ENCODE measurements around the gene CDH8.
A peak's percentile ranks its signal among the peaks of the same experiment; 100 is the strongest.

The CDH8 gene

GRCh38 chr16:62034231-62035114 is 1.8 kb downstream of the CDH8 start:
- Histone ChIP-seq H3K36me3 (no peaks in the 10 kb centered on the region), H3K4me3 (no peak overlapping the region), H3K27me3 (no peaks in the 10 kb centered on the region), H3K4me2 (no peak overlapping the region), H3K4me1 (no peaks in the 10 kb centered on the region), H3K9me3 (replicated peaks in 1 of 11) (peaks cover 14 to 26% (median 21%) of the 10 kb centered on the region in 11 experiments), H4K20me1 (no peaks in the 10 kb centered on the region), H3K9ac (no peak overlapping the region), H3K27ac (no peak overlapping the region)
- TF ChIP-seq Cebpa-rat (IDR thresholded peaks at IDR 0.05), result no peak

DNA sequence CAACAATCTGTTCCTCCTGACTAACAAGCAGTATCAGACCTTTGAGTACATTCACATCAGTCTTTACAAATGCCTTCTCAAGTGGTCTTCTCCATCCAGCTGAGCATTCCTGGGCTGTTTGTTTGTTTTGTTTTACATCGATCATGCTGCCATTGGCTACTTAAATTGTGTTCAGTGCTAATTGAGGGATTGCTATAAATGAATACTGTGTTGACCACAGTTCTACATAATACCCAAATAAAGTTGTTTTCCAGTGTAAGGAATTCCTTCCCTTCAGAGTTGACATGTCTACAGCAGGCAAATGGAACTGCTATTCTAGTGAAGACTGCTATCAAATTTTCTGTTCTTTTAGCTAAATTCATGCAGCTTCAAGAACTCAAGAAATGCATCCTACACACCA is 3.2 kb downstream of the CDH8 start:
- H3K9me3 ChIP-seq (replicated peaks in 1 of 11), result peaks cover 14 to 26% (median 21%) of the 10 kb centered on the region in 11 experiments
- H3K36me3 ChIP-seq, result no peaks in the 10 kb centered on the region
- no peak overlapping the region for H3K27ac ChIP-seq
- no peaks in the 10 kb centered on the region for H4K20me1 ChIP-seq
- no peak overlapping the region for H3K9ac ChIP-seq
- no peak overlapping the region for H3K4me3 ChIP-seq
- H3K4me1 ChIP-seq, result no peaks in the 10 kb centered on the region
- no peaks in the 10 kb centered on the region for H3K27me3 ChIP-seq
- H3K4me2 ChIP-seq, result no peak overlapping the region
- no peak for TF ChIP-seq Cebpa-rat (IDR thresholded peaks at IDR 0.05)

- no peak overlapping the region for H3K4me2 ChIP-seq
- no peak overlapping the region for H3K27ac ChIP-seq
- H3K27me3 ChIP-seq, result no peaks in the 10 kb centered on the region
- H3K9me3 ChIP-seq (replicated peaks in 1 of 11), result peaks cover 1 to 7% (median 4%) of the 10 kb centered on the region in 11 experiments; a peak in 20 of 22 replicates
- H3K36me3 ChIP-seq, result no peaks in the 10 kb centered on the region
- H3K4me3 ChIP-seq, result no peak overlapping the region
- H3K4me1 ChIP-seq, result no peaks in the 10 kb centered on the region
- no peak overlapping the region for H3K9ac ChIP-seq
- TF ChIP-seq Cebpa-rat (IDR thresholded peaks at IDR 0.05), result no peak
- H4K20me1 ChIP-seq, result no peaks in the 10 kb centered on the region
These were observed 6.3 kb downstream of the CDH8 start for GRCh38 chr16:62029947-62030346.

- Histone ChIP-seq H3K27me3 (no peaks in the 10 kb centered on the region), H4K20me1 (no peaks in the 10 kb centered on the region), H3K36me3 (no peaks in the 10 kb centered on the region), H3K9ac (no peak overlapping the region), H3K4me3 (no peak overlapping the region), H3K4me2 (no peak overlapping the region), H3K27ac (no peak overlapping the region), H3K4me1 (no peaks in the 10 kb centered on the region), H3K9me3 (replicated peaks in 1 of 11) (no peaks in the 10 kb centered on the region)
- TF ChIP-seq Cebpa-rat (IDR thresholded peaks at IDR 0.05), result no peak
These were observed 13.6 kb downstream of the CDH8 start for GRCh38 chr16:62022688-62023087.

GRCh38 chr16:62021161-62021581 is 15.1 kb downstream of the CDH8 start:
- Histone ChIP-seq H3K4me2 (no peak overlapping the region), H3K36me3 (no peaks in the 10 kb centered on the region), H3K27ac (no peak overlapping the region), H4K20me1 (no peaks in the 10 kb centered on the region), H3K4me3 (no peak overlapping the region), H3K9me3 (replicated peaks in 1 of 11) (no peaks in the 10 kb centered on the region), H3K9ac (no peak overlapping the region), H3K27me3 (no peaks in the 10 kb centered on the region), H3K4me1 (no peaks in the 10 kb centered on the region)
- no peak for TF ChIP-seq Cebpa-rat (IDR thresholded peaks at IDR 0.05)

GRCh38 chr16:62020681-62021080 is 15.6 kb downstream of the CDH8 start:
- TF ChIP-seq Cebpa-rat (IDR thresholded peaks at IDR 0.05), result no peak

GRCh38 chr16:62019851-62020250 is 16.4 kb downstream of the CDH8 start:
- TF ChIP-seq Cebpa-rat (IDR thresholded peaks at IDR 0.05), result no peak
- no peak overlapping the region for H3K27ac ChIP-seq
- H3K4me3 ChIP-seq, result no peak overlapping the region
- H3K9ac ChIP-seq, result no peak overlapping the region
- no peaks in the 10 kb centered on the region for H3K9me3 ChIP-seq (replicated peaks in 1 of 11)
- H3K4me2 ChIP-seq, result no peak overlapping the region
- H3K36me3 ChIP-seq, result no peaks in the 10 kb centered on the region
- H4K20me1 ChIP-seq, result no peaks in the 10 kb centered on the region
- no peaks in the 10 kb centered on the region for H3K27me3 ChIP-seq
- H3K4me1 ChIP-seq, result no peaks in the 10 kb centered on the region

More at GRCh38 chr16:62020681-62021080, 15.6 kb downstream of the CDH8 start:
- Histone ChIP-seq H3K36me3 (no peaks in the 10 kb centered on the region), H4K20me1 (no peaks in the 10 kb centered on the region), H3K9me3 (replicated peaks in 1 of 11) (no peaks in the 10 kb centered on the region), H3K27ac (no peak overlapping the region), H3K27me3 (no peaks in the 10 kb centered on the region), H3K4me3 (no peak overlapping the region), H3K4me1 (no peaks in the 10 kb centered on the region), H3K4me2 (no peak overlapping the region), H3K9ac (no peak overlapping the region)

DNA sequence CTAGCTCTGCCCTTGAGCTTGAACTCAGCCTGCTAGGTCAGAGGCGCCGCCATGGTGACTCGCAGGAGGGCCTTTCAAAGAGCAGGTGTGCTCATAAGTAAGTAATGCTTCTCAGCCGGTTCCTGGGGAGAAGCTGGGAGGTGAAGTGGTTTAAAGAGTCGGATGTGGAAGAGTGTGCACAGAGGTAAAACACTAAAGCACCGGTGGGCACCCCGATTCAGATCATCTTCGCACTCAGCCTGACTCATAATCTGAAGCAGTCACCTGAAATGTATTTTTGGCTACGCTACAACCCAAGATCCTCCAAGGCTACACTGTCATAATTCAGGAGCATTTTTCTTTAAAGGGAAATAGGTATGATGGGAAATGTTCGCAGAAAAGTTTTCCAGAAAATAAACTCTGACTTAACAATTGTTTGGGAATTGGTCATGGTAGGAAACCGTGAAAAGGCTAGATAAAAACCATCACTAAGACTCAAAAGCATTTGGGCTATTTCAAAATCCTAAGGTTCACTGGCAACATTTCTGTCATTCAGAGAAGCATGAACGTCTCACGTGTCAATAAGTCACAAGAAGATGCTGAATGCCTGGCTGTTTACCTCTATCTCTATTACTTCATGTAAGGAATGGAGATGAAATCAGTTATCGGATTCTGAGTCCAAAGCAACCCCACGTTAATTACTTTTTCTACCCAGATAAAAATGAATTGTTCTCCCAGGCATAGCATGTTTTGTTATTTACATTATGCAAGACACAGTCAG is 17.8 kb downstream of the CDH8 start:
- Histone ChIP-seq H3K9me3 (replicated peaks in 1 of 11) (no peaks in the 10 kb centered on the region), H3K4me2 (no peak overlapping the region), H3K27me3 (no peaks in the 10 kb centered on the region), H3K36me3 (no peaks in the 10 kb centered on the region), H4K20me1 (no peaks in the 10 kb centered on the region), H3K4me1 (peaks cover 0 to 8% (median 0%) of the 10 kb centered on the region in 10 experiments; a peak in 4 of 20 replicates), H3K9ac (no peak overlapping the region), H3K27ac (no peak overlapping the region), H3K4me3 (no peak overlapping the region)
- TF ChIP-seq Cebpa-rat (IDR thresholded peaks at IDR 0.05), result no peak

DNA sequence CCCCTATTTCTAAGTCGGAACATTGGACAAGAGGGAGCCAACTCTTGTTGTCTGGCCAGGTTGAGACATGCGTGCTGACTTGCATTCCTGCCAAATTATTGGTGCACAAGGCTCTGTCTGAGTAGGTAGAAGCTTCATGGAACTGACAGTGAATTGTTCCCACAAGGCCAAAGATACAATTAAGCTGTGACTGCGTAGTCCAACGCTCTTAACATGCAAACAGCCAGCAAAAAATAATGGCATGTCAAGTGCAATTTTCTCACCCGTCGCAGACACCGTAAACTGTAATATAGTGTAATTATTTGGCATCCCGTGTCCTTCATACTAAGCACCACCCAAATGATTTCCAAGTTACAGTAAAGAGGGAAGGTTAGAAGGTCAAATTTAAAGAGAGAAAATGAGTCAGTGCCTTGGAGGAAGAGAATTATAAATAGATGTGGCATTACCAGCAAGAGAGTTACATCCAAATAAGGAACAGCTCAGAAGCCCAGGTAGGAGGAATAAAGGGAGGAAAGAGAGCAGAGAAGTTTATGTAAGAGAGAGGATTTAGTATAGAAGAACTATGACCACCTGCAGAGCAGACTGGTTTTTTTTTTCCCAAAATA is 21.8 kb downstream of the CDH8 start:
- no peaks in the 10 kb centered on the region for H3K27me3 ChIP-seq
- no peak overlapping the region for H3K9ac ChIP-seq
- H3K27ac ChIP-seq, result no peak overlapping the region
- H3K4me2 ChIP-seq, result peak overlapping the region in 2 of 11 experiments; percentile 21 to 42; a peak in 3 of 22 replicates
- H3K9me3 ChIP-seq (replicated peaks in 1 of 11), result no peaks in the 10 kb centered on the region
- no peak for TF ChIP-seq Cebpa-rat (IDR thresholded peaks at IDR 0.05)
- peaks cover 0 to 8% (median 0%) of the 10 kb centered on the region in 10 experiments; a peak in 4 of 20 replicates for H3K4me1 ChIP-seq
- no peak overlapping the region for H3K4me3 ChIP-seq
- no peaks in the 10 kb centered on the region for H3K36me3 ChIP-seq
- no peaks in the 10 kb centered on the region for H4K20me1 ChIP-seq

Data from BLaER1 treated with 17β-estradiol and CSF1 and Interleukin-3, amounts not matched to agents 10 nM and 100 nM (cell line).